Activated CD8-positive, alpha-beta T cell treated with anti-CD3 and anti-CD28 coated beads for 36 hours (primary cell): ENCODE results near the gene ASTN2. TPM values are rescaled to one million over a fixed set of nuclear protein-coding genes. Genes with fewer than 3 reads are reported as not detected.

ENCODE experiments used
- ATAC-seq: fragments of 200-7000 bp; cut with Tn5 transposase; one replicate; pipeline ENCODE4 v1.10.0; 2021; ENCODE audit warnings: mild to moderate bottlenecking, moderate library complexity
- CTCF ChIA-PET: fragments of 350-600 bp; sonication (Branson Sonifier 250); formaldehyde crosslinking; loops from one replicate; lab custom pipeline; 2021; ENCODE audit warnings: antibody characterized with exemption; lab: Charles Lee
- POLR2A ChIA-PET: fragments of 350-600 bp; sonication (Branson Sonifier 250); formaldehyde crosslinking; loops from one replicate; lab custom pipeline; 2021; ENCODE audit warnings: antibody characterized with exemption; lab: Charles Lee
- DNase-seq: peaks from one replicate; pipeline ENCODE4 v3.0.0-alpha.2; 2020
- H3K27ac Mint-ChIP-seq: one replicate; pipeline ENCODE4 v1.8.0; 2021; ENCODE audit warnings: mild to moderate bottlenecking, mixed read lengths
- H3K27me3 Mint-ChIP-seq: one replicate; pipeline ENCODE4 v1.8.0; 2021; ENCODE audit warnings: mixed read lengths
- H3K36me3 Mint-ChIP-seq: one replicate; pipeline ENCODE4 v1.8.0; 2021; ENCODE audit warnings: low read depth, mixed read lengths
- H3K4me1 Mint-ChIP-seq: one replicate; pipeline ENCODE4 v1.8.0; 2021; ENCODE audit warnings: low read depth, mixed read lengths
- H3K4me3 Mint-ChIP-seq: one replicate; pipeline ENCODE4 v1.8.0; 2021; ENCODE audit warnings: mild to moderate bottlenecking, moderate library complexity, mixed read lengths
- H3K9me3 Mint-ChIP-seq: one replicate; pipeline ENCODE4 v1.8.0; 2021; ENCODE audit warnings: mixed read lengths
- CTCF ChIP-seq: fragments of 200-600 bp; IDR thresholded peaks from one replicate; pipeline ENCODE4 v1.8.0; 2022; ENCODE audit warnings: antibody characterized with exemption, mild to moderate bottlenecking
- intact Hi-C: fragments of 100-400 bp; cut with micrococcal nuclease; formaldehyde crosslinking; loops from one replicate; pipeline ENCODE4 v1.10.0; 2022
- total RNA-seq, 2 experiments: library from RNA; stranded (reverse); gene quantifications; one replicate each; pipeline ENCODE4 v1.2.3, GENCODE V29; 2021

Gene ASTN2
- total RNA-seq, 2 experiments from 2014 or later = 5.2 to 5.7 TPM

- POLR2A ChIA-PET = no interaction called here
- no peak overlapping the region for H3K27ac Mint-ChIP-seq
- peaks cover 12% of the 10 kb centered on the region for H3K9me3 Mint-ChIP-seq
- no peaks in the 10 kb centered on the region for H3K4me1 Mint-ChIP-seq
- TF ChIP-seq CTCF = no peak
- intact Hi-C loops = loop anchor here (5.0 kb wide), 1 partner anchor 69 kb away; no protein-coding TSS in a partner anchor
- CTCF ChIA-PET = no interaction called here
- ATAC-seq = no peak
- peaks cover 21% of the 10 kb centered on the region for H3K36me3 Mint-ChIP-seq
- no peaks in the 10 kb centered on the region for H3K27me3 Mint-ChIP-seq
- H3K4me3 Mint-ChIP-seq = no peak overlapping the region
- no peak for DNase-seq
Observed at GRCh38 chr9:116592970-116593369, 821.9 kb downstream of the ASTN2 start.

- peak; percentile 91 for ATAC-seq
- peak; percentile 48 for DNase-seq
Observed at GRCh38 chr9:116589392-116590354, 825.2 kb downstream of the ASTN2 start.

GRCh38 chr9:116587919-116588318 lies 826.9 kb downstream of the ASTN2 start:
- Mint-ChIP-seq H3K9me3 (peaks cover 14% of the 10 kb centered on the region), H3K27me3 (no peaks in the 10 kb centered on the region), H3K4me1 (no peaks in the 10 kb centered on the region), H3K27ac (no peak overlapping the region), H3K4me3 (no peak overlapping the region), H3K36me3 (peaks cover 26% of the 10 kb centered on the region)
- POLR2A ChIA-PET = no interaction called here
- CTCF ChIA-PET = interaction anchor here (1.1 kb wide), 1 partner anchor 327 kb away, joined by 3 read pairs; no protein-coding TSS in a partner anchor
- DNase-seq (no peak), ATAC-seq (no peak)
- no peak for TF ChIP-seq CTCF
- intact Hi-C loops = no loop called here

More at GRCh38 chr9:116589392-116590354, 825.2 kb downstream of the ASTN2 start:
- Mint-ChIP-seq H3K4me3 (no peak overlapping the region), H3K9me3 (peaks cover 14% of the 10 kb centered on the region), H3K27me3 (no peaks in the 10 kb centered on the region), H3K4me1 (no peaks in the 10 kb centered on the region), H3K27ac (no peak overlapping the region), H3K36me3 (peaks cover 30% of the 10 kb centered on the region)
- POLR2A ChIA-PET = no interaction called here
- peak; percentile 59 for TF ChIP-seq CTCF
- intact Hi-C loops = loop anchor here (5.0 kb wide), 1 partner anchor 73 kb away; no protein-coding TSS in a partner anchor
- CTCF ChIA-PET = interaction anchor here (1.1 to 1.8 kb wide), 4 partner anchors 55 to 997 kb away, joined by 3 to 5 read pairs (median 4); no protein-coding TSS in a partner anchor

GRCh38 chr9:116585896-116586295 lies 829.0 kb downstream of the ASTN2 start:
- H3K4me1 Mint-ChIP-seq = no peaks in the 10 kb centered on the region
- CTCF ChIA-PET = interaction anchor here (1.4 kb wide), 1 partner anchor 14 kb away, joined by 4 read pairs; no protein-coding TSS in a partner anchor
- no peak for DNase-seq

More at GRCh38 chr9:116585896-116586295, 829.0 kb downstream of the ASTN2 start:
- Mint-ChIP-seq H3K36me3 (peaks cover 26% of the 10 kb centered on the region), H3K4me3 (no peak overlapping the region), H3K27ac (no peak overlapping the region), H3K9me3 (peaks cover 14% of the 10 kb centered on the region), H3K27me3 (no peaks in the 10 kb centered on the region)
- no peak for ATAC-seq
- POLR2A ChIA-PET = no interaction called here
- intact Hi-C loops = no loop called here
- TF ChIP-seq CTCF = no peak
